Measurements from ENCODE around the gene AK2. TPM values are rescaled to one million over a fixed set of nuclear protein-coding genes. Genes with fewer than 3 reads are reported as not detected.
"Not testable (repeated sequence)": the region's sequence is repeated elsewhere in the genome, so short reads cannot be mapped to it uniquely, and the experiment has no call there.

The AK2 gene
- total and polyA plus RNA-seq, 9 donors: 52.9 to 150 (median 115) TPM

GRCh38 chr1:33065301-33065700, 28.6 kb upstream of the AK2 start:
- H3K4me3 ChIP-seq: no peak overlapping the region
- peaks cover 3% of the 10 kb centered on the region for H3K4me1 ChIP-seq (ENCODE audit: insufficient read depth)
- H3K36me3 ChIP-seq: no peaks in the 10 kb centered on the region
- intact Hi-C loops (cut with DNase I): no loop called here
- H3K27me3 ChIP-seq: no peaks in the 10 kb centered on the region
- 81 to 89% (median 87%) methylated on average over 10 of the region's 10 CpGs for WGBS, 3 donors
- TF ChIP-seq CTCF (IDR thresholded peaks at IDR 0.05): no peak
- TF ChIP-seq EP300 (IDR thresholded peaks at IDR 0.05): no peak
- TF ChIP-seq POLR2A (IDR thresholded peaks at IDR 0.05): no peak
- no peaks in the 10 kb centered on the region for H3K9me3 ChIP-seq
- DNase-seq: no peak
- no peak overlapping the region for H3K27ac ChIP-seq

GRCh38 chr1:33064284-33064683, 27.6 kb upstream of the AK2 start:
- 87 to 94% (median 92%) methylated on average over 9 of the region's 9 CpGs for WGBS, 3 donors
- H3K4me1 ChIP-seq (ENCODE audit: insufficient read depth); H3K9me3 ChIP-seq; H3K27ac ChIP-seq; H3K36me3 ChIP-seq; intact Hi-C loops (cut with DNase I); H3K4me3 ChIP-seq; H3K27me3 ChIP-seq; DNase-seq: not testable (repeated sequence)

- Histone ChIP-seq H3K27me3 (no peaks in the 10 kb centered on the region), H3K4me3 (no peak overlapping the region), H3K4me1 (ENCODE audit: insufficient read depth) (peaks cover 3% of the 10 kb centered on the region), H3K9me3 (no peaks in the 10 kb centered on the region), H3K27ac (no peak overlapping the region), H3K36me3 (no peaks in the 10 kb centered on the region)
- intact Hi-C loops (cut with DNase I): no loop called here
- no peak for DNase-seq
- no peak for TF ChIP-seq EP300 (IDR thresholded peaks at IDR 0.05)
- no peak for TF ChIP-seq POLR2A (IDR thresholded peaks at IDR 0.05)
- TF ChIP-seq CTCF (IDR thresholded peaks at IDR 0.05): no peak
Observed at GRCh38 chr1:33061834-33062233, 25.2 kb upstream of the AK2 start.

GRCh38 chr1:33060579-33061083, 23.9 kb upstream of the AK2 start:
- no peak overlapping the region for H3K4me3 ChIP-seq
- no peak overlapping the region for H3K27ac ChIP-seq
- H3K4me1 ChIP-seq (ENCODE audit: insufficient read depth): peaks cover 3% of the 10 kb centered on the region
- H3K9me3 ChIP-seq: no peaks in the 10 kb centered on the region
- H3K27me3 ChIP-seq: no peaks in the 10 kb centered on the region
- intact Hi-C loops (cut with DNase I): no loop called here
- WGBS, 3 donors: 2 to 15% (median 12%) methylated on average over 2 of the region's 2 CpGs
- no peaks in the 10 kb centered on the region for H3K36me3 ChIP-seq
- peak in 1 of 5 donors; percentile 43 for DNase-seq
- TF ChIP-seq EP300 (IDR thresholded peaks at IDR 0.05) (no peak), POLR2A (IDR thresholded peaks at IDR 0.05) (no peak)

- Histone ChIP-seq H3K4me1 (ENCODE audit: insufficient read depth) (peaks cover 3% of the 10 kb centered on the region), H3K36me3 (no peaks in the 10 kb centered on the region), H3K27ac (no peak overlapping the region), H3K9me3 (no peaks in the 10 kb centered on the region), H3K27me3 (no peaks in the 10 kb centered on the region), H3K4me3 (no peak overlapping the region)
- intact Hi-C loops (cut with DNase I): loop anchor here (5.0 to 10.0 kb wide), 2 partner anchors 122 to 125 kb away; no protein-coding TSS in a partner anchor
- DNase-seq: no peak
- 92 to 96% (median 96%) methylated on average over 2 of the region's 2 CpGs for WGBS, 3 donors
- TF ChIP-seq EP300 (IDR thresholded peaks at IDR 0.05) (no peak), CTCF (IDR thresholded peaks at IDR 0.05) (no peak), POLR2A (IDR thresholded peaks at IDR 0.05) (no peak)
Observed at GRCh38 chr1:33057095-33057494, 20.4 kb upstream of the AK2 start.
